ENCODE data around the gene ADAMTS7.
"Not testable (repeated sequence)": the region's sequence is repeated elsewhere in the genome, so short reads cannot be mapped to it uniquely, and the experiment has no call there.

Gene ADAMTS7

GRCh38 chr15:78730955-78731354 is 80.3 kb downstream of the ADAMTS7 start:
- ATAC-seq = no peak
- no peak for TF ChIP-seq ZFP3 (CRISPR knock-in tag; IDR thresholded peaks at IDR 0.05)
- TF ChIP-seq PPARA (CRISPR knock-in tag; IDR thresholded peaks at IDR 0.05; ENCODE audit: borderline replicate concordance) = no peak
- TF ChIP-seq POU6F1 (CRISPR knock-in tag; IDR thresholded peaks at IDR 0.05; ENCODE audit: borderline replicate concordance, low read depth) = no peak
- no peak for TF ChIP-seq OSR1 (CRISPR knock-in tag; IDR thresholded peaks at IDR 0.05)
- TF ChIP-seq TCF4 (CRISPR knock-in tag; IDR thresholded peaks at IDR 0.05; ENCODE audit: borderline replicate concordance) = no peak
- TF ChIP-seq CSDC2 (CRISPR knock-in tag; IDR thresholded peaks at IDR 0.05) = no peak
- no peak for TF ChIP-seq ZC3H10 (CRISPR knock-in tag; IDR thresholded peaks at IDR 0.05)
- no peak for TF ChIP-seq PATZ1 (CRISPR knock-in tag; IDR thresholded peaks at IDR 0.05; ENCODE audit: borderline replicate concordance)
- no peak for TF ChIP-seq TSHZ2 (CRISPR knock-in tag; IDR thresholded peaks at IDR 0.05)
- TF ChIP-seq ISL1 (CRISPR knock-in tag; IDR thresholded peaks at IDR 0.05) = no peak
- no peak for TF ChIP-seq ARNTL (CRISPR knock-in tag; IDR thresholded peaks at IDR 0.05; ENCODE audit: borderline replicate concordance, low read depth)
- no peak for TF ChIP-seq ZNF8 (CRISPR knock-in tag; IDR thresholded peaks at IDR 0.05)
- no peak for TF ChIP-seq GLIS3 (CRISPR knock-in tag; IDR thresholded peaks at IDR 0.05)
- TF ChIP-seq TOX (CRISPR knock-in tag; IDR thresholded peaks at IDR 0.05; ENCODE audit: borderline replicate concordance) = no peak

- not testable (repeated sequence) for ATAC-seq
These were observed 82.8 kb downstream of the ADAMTS7 start for GRCh38 chr15:78728427-78728826.

GRCh38 chr15:78727561-78727960 is 83.7 kb downstream of the ADAMTS7 start:
- ATAC-seq = no peak
- no peak for TF ChIP-seq GLIS3 (CRISPR knock-in tag; IDR thresholded peaks at IDR 0.05)
- no peak for TF ChIP-seq ZNF70 (CRISPR knock-in tag; IDR thresholded peaks at IDR 0.05)
- no peak for TF ChIP-seq OSR1 (CRISPR knock-in tag; IDR thresholded peaks at IDR 0.05)
- TF ChIP-seq ZNF8 (CRISPR knock-in tag; IDR thresholded peaks at IDR 0.05) = no peak
- TF ChIP-seq RARB (CRISPR knock-in tag; IDR thresholded peaks at IDR 0.05) = no peak
- TF ChIP-seq TOX (CRISPR knock-in tag; IDR thresholded peaks at IDR 0.05; ENCODE audit: borderline replicate concordance) = no peak
- TF ChIP-seq SNAI2 (CRISPR knock-in tag; IDR thresholded peaks at IDR 0.05) = no peak
- no peak for TF ChIP-seq CSDC2 (CRISPR knock-in tag; IDR thresholded peaks at IDR 0.05)
- TF ChIP-seq CSRNP3 (CRISPR knock-in tag; IDR thresholded peaks at IDR 0.05) = no peak
- TF ChIP-seq ESRRG (CRISPR knock-in tag; IDR thresholded peaks at IDR 0.05) = no peak
- TF ChIP-seq CREB5 (CRISPR knock-in tag; IDR thresholded peaks at IDR 0.05; ENCODE audit: low read depth) = no peak
- TF ChIP-seq TCF4 (CRISPR knock-in tag; IDR thresholded peaks at IDR 0.05; ENCODE audit: borderline replicate concordance) = no peak
- TF ChIP-seq ZC3H10 (CRISPR knock-in tag; IDR thresholded peaks at IDR 0.05) = no peak
- no peak for TF ChIP-seq ISL1 (CRISPR knock-in tag; IDR thresholded peaks at IDR 0.05)
- no peak for TF ChIP-seq ZFP3 (CRISPR knock-in tag; IDR thresholded peaks at IDR 0.05)
- no peak for TF ChIP-seq ARNTL (CRISPR knock-in tag; IDR thresholded peaks at IDR 0.05; ENCODE audit: borderline replicate concordance, low read depth)
- TF ChIP-seq ZFP30 (CRISPR knock-in tag; IDR thresholded peaks at IDR 0.05) = no peak
- TF ChIP-seq TSHZ2 (CRISPR knock-in tag; IDR thresholded peaks at IDR 0.05) = no peak
- no peak for TF ChIP-seq PPARA (CRISPR knock-in tag; IDR thresholded peaks at IDR 0.05; ENCODE audit: borderline replicate concordance)

All from SK-N-SH treated with all-trans-retinoic acid at 6 μM for 48 hours (cell line).